CD4-positive, alpha-beta T cell treated with Interleukin-12 subunit alpha and Interleukin-12 subunit beta, for 1 hour (primary cell): ENCODE measurements around the gene CTDSPL.
"Not testable (repeated sequence)": the region's sequence is repeated elsewhere in the genome, so short reads cannot be mapped to it uniquely, and the experiment has no call there.

Experiments
- DNase-seq: peaks from one replicate; pipeline ENCODE4 v3.0.0-alpha.2; 2020

CTDSPL gene, protein sequence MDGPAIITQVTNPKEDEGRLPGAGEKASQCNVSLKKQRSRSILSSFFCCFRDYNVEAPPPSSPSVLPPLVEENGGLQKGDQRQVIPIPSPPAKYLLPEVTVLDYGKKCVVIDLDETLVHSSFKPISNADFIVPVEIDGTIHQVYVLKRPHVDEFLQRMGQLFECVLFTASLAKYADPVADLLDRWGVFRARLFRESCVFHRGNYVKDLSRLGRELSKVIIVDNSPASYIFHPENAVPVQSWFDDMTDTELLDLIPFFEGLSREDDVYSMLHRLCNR

DNA sequence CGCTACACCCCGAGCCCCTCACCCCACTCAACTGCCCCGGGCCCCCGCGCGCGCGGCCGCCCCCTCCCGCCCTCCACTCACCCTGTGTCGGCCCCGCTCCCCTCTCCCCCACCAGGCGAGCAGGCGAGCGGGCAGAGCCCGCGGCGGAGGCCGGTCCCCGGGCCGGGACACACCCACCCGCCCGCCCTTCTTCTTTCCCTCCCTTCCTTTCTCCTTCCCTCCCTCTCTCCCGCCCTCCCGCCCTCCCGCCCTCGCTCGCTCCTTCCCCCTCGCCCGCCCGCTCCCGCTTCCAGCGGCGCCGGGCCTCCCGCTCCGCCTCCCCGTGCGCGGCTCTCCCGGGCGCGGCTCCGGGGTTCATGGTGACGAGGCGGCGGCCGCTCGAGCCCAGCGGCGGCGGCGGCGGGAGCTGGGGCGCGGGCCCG is at the start of gene CTDSPL:
CTDSPL (plus strand) TSS at position 261 of the 422 bp plus-strand sequence. CDS start 320 bp downstream, outside the sequence.
- DNase-seq = no peak

DNA sequence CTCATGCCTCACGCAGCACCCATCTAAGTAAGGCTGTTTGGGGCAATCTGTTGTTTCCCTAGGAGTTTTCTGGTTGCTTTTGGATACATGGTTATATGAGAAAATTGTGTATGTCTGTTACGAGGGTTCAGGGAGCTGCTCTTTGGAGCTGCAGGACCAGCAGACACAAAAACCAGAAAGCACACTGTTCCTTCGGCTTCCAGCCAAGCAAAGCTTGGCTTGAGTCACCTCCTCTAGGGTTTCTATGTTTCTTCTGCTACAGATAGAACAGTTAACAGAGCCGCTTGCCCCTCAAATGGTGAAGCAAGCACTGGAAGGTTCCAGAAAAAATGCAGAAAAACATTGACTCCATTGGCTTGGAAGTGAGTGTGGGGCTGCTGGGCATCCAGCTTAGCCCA is 49.2 kb upstream of the CTDSPL start:
- no peak for DNase-seq

DNA sequence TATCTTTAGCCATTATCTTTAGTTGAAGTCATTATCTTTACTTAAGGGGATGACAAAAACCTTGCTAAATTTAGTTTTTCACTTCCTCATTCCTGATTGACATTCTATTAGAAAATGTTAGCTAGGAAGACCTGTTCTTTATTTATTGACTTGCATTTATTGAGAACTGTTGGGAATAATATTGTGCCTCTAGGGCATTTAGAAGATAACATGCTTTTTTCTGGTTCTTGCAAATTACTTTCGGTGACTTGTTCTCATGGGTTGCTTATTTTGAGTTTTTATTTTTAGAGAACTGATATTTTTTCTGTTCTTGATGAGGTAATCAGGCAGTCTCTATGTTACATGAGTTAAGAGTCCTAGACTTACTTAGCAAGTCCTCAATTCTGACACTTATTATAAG is 48.3 kb upstream of the CTDSPL start:
- no peak for DNase-seq

DNA sequence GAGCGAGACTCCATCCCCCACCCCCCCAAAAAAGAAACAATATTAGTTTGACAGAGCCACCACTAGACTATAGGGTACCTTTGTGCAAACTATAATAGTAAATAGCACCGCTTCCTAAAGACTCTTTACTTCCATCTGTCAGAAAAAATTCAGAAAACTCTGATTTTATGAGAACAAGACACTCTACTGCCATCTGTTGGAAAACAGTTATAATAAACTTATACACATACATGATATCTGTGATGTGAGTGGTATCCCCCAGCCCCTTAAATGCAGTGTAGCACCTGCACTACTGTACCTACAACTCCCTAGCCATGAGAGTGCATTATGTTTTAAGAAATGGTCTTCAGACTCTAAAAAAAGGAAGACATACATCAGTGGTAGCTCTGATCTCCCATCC is 47.1 kb upstream of the CTDSPL start:
- no peak for DNase-seq

DNA sequence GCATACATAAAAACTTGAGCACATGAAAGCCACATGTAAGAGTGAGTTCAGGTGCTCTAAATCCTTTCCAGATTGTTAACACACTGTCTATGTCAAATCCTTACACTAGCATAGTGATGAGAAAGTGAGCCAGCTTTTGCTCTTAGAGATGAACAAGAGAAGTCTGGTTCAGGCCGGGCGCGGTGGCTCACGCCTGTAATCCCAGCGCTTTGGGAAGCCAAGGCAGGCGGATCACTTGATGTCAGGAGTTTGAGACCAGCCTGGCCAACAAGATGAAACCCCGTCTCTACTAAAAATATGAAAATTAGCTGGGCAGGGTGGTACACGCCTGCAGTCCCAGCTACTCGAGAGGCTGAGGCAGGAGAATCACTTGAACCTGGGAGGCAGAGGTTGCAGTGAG is 46.5 kb upstream of the CTDSPL start:
- DNase-seq = not testable (repeated sequence)

DNA sequence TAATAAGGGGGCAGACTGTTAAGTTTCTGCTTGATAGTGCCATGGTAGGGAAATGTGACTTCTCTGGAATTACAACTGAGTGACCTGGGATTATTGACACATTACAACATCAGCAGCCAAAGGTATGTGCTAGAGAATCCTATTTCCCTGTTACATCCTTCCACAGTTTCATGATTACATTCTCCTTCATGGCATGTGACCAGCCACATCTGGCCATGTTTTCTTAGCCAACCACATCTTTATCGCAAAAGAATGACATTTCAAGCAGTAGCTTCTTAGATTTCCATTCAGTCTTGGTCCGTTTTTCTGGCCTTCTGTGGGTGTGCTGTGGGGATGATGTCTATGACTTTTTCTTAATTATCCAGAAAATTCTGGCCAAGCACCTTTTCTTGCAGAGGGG is 45.4 kb upstream of the CTDSPL start:
- DNase-seq = no peak

DNA sequence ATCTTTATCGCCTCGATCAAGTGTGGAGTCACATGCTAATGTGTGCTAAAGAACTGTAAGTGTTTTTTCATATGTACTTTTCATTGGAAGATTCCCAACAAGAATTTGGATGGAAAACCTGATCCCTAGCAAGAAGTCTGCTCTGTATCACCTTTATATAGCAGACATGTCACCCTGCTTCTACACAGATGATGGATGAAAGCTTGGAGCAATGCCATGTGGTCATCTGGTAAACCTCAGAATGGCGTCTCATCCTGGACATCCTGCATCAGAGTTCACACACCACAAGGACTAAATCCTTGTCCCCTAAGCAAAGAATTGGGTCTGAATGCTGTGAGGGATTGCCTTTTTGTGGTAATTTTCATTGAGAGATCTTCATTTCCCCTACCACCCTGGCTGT is 42.1 kb upstream of the CTDSPL start:
- DNase-seq = no peak

DNA sequence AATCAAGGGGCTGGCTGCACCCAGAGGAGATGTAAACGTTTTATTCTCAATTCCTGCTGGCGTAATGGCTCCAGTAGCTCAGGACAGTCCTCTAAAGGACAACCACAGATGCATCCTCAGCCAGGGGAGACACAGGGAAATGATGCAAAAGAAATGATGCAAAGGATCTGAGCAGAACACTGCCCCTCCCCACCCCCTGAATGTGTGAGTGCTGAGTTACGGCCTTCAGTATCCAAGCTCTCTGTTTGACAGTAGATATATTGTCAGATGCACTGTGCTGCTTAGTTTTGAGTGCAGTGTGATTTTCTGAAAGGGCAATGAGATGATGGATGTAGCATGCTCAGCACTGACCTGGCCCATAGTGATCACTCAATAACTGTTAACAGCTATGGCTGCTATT is 41.4 kb upstream of the CTDSPL start:
- DNase-seq = no peak

DNA sequence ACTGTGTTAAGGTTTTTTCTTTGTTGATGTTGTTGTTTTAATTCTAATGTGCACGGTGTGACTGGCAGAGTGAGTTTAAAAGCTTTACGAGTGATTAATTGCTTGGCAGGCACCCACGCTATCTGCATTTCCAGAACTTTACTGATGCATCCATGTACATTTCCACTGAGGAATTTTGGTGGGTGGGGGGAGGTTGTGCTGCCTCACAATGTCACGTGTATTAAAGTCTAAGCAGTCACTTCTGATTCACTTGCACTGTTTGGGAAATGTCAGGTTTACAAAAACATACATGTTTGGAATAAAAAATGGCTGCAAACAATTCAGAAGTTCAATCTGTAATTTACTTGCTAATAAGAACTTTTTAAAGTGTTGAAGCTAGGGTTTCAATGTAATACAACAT is 38.5 kb upstream of the CTDSPL start:
- no peak for DNase-seq

DNA sequence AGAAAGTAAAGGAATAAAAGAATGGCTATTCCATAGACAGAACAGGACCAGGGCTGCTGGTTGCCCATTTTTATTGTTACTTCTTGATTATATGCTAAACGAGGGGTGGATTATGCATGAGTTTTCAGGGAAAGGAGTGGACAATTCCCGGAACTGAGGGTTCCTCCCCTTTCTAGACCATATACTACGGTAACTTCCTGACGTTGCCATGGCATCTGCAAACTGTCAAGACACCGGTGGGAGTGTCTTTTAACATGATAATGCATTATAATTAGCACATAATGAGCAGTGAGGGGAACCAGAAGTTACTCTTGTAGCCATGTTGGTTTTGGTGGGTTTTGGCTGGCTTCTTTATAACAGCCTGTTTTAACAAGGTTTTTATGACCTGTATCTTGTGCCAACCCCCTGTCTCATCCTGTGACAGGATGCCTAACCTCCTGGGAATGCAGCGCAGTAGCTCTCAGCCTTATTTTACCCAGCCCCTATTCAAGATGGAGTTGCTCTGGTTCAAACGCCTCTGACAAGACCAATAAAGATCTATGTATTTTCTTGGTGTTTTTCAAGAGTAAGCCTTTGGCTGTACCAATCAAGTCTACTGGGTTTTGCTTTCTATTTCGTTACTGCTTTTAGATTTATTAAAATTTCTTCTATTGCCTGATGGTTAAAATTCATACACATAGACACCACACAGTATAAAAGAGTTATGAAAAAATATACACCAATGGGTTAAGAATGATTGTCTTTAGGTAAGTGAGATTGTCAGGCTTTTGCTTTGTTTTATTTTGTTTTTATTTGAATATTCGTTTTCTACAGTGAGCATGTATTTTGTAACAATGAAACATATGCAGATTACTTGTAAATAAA is 37.4 kb upstream of the CTDSPL start:
- no peak for DNase-seq

DNA sequence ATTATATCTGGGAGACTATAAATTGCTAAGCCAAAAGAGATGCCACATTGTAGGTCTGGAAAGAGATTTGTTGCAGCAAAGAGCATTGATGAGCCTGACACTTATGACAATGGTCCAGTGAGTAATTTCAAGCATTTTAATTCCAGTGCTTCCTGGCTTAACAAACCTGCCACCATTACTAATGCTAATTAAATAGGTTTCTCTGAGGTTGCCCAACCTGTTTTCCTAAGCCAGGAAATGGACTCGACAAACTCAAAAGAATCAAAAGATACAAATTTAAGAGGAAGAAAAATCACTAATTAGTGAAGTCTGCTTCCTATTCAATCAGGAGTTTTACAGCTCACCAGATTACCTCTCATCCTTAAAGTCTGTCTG is 36.7 kb upstream of the CTDSPL start:
- DNase-seq = no peak

DNA sequence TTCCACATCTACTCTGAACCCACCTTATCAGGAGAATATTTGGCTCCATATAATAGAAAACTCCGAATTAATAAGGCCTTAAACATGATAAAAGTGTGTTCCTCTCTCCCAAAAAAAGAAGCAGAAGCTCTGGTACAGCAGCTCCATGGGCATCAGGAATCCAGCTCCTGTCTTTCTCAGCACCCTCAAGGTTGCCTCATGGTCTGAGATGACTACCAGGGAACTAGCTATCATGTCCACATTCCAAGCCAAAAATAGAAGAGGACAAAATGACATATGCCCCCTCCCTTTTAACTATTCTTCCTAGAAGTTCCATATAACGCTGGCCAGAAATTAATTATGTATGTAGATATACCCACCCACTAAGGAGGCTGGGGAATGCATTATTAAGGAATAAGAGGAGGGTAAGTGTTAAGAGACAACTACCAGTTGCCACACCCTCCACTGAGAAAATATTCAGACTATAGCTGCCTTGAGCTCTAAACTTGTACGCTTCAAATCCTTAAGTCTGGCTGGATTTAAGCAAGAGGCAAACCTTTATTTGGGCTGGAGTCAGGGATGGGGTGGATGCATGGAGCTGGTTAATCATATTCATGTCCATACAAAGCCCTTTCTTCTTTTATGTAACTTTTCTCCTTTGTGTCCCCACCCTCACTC is 35.8 kb upstream of the CTDSPL start:
- DNase-seq = no peak

DNA sequence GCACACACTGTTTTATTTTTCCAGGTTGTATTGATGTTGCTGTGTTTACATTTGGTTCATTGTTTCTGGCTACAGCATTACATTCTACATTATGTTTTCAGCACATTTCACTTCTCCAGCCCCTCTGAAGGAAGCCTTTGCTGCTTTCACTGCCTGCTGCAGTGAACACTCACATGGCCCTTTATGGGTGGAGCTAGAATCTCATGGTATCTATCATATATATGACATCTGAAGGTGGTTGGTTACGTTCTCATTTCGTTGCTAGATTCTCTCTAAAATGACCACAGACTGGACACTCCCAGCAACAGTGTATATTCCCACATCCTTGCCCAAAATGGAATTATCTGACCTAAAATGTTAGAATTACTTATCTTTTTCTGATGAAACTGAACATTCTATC is 35.2 kb upstream of the CTDSPL start:
- no peak for DNase-seq

DNA sequence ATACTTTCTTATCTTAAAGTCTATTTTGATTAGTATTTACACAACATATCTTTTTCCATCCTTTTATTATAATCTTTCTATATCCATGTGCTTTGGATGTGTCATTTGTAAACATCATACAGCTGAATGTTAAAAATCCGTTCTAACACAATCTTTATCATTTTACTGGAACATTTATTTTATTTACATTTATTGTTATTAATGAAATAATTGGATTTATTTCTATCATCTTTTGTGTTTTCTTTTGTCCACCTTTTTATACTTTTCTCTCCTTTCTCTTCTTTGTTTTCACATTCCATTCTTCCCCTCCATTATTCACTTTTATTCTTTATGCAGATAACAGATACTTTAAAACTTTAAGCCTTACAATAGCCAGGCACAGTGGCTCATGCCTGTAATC is 34.7 kb upstream of the CTDSPL start:
- no peak for DNase-seq

DNA sequence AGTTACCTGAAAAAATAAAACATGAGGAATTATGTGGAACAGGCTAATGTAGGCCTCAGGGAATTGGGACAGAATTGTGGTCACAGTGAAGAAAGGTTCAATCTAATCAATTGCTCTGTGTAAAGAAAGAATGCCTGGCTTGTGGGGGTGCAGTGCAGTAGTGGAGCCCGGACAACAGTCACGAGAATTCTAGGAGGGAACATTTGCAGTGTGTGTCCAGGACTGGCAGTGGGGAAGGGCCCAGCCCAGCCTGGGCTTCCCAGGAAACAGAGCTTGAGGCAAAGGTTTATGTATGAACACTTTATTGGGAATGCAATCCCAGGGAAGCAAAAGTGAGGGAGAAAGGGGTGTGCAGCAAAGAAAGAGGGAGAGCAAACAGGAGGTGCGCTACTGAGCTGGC is 29.2 kb upstream of the CTDSPL start:
- no peak for DNase-seq

DNA sequence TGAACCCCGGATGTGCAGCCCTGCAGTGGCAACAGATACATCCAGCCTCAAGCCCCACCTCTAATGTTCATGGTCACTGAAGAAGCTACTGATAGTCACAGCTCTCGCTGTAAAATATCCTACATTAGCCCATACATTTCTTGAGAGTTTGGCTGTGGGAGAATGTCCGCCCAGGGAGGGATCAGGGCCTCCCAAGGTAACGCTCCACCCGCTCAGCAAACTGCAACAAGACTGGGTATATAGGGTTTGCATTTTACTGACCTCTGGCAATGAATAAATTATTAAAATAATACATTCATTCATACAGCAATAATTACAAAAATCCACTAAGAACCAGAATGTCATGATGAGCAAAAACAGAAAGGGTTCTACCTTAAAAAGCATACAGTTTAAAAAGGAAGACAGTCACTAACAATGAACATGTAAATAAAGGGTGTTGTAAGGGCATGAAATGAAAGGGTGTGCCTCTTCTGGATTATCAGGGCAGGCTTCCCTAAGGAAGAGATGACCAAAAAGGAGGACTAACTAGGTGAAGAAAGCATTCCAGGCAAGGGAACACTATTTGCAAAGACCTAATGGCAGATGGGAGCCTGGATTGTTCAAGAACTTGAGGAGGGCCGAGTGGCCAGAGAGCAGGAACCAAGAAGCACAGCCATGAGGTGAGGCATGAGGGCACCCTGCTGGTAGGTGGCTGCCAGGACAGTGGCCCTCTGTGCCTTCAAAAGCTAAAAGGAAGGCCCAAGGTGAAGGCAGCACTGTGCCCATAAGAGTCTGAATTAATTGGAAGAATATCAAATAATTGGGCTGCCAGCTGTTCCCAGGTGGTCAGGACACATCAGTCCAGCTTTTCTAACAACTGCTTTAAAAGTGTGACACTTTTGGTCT is 28.1 kb upstream of the CTDSPL start:
- DNase-seq = no peak

DNA sequence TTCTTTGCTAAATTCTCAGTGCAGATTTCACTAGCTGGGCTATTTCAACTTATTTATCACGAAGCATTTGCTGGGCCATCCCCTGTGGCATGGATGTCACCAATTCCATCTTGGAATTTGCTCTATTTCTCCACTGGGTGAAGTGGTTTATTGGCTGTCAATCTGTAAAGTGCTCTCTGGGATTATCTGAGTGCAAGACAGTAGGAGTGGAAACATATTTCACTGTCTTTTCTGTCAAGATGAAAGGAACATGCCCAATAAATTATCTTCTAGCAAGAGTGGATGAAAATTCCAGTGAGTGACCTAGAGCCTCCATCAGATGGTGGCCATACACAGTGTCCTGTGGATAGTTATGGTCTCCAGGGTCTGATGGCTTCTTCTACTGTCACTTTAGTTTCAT is 25.1 kb upstream of the CTDSPL start:
- no peak for DNase-seq

DNA sequence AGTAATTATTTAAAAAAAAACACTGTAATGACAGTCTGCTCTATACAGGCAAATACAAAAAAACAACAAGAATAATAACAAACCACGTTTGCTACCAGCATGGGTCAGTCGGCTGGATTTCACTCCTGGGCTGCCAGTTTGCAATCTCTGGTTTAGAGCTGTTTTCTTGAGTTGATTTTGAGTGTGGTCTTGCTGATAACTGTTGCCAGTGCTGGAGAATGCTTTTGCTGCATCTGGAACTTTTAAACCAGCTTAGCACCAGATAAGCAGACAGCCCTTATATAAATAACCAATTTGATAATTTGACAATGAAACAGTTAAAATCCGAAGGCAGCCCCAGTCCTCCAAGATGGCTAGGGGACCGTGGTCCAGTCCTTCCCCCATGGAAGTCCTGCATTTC is 14.0 kb upstream of the CTDSPL start:
- DNase-seq = no peak

DNA sequence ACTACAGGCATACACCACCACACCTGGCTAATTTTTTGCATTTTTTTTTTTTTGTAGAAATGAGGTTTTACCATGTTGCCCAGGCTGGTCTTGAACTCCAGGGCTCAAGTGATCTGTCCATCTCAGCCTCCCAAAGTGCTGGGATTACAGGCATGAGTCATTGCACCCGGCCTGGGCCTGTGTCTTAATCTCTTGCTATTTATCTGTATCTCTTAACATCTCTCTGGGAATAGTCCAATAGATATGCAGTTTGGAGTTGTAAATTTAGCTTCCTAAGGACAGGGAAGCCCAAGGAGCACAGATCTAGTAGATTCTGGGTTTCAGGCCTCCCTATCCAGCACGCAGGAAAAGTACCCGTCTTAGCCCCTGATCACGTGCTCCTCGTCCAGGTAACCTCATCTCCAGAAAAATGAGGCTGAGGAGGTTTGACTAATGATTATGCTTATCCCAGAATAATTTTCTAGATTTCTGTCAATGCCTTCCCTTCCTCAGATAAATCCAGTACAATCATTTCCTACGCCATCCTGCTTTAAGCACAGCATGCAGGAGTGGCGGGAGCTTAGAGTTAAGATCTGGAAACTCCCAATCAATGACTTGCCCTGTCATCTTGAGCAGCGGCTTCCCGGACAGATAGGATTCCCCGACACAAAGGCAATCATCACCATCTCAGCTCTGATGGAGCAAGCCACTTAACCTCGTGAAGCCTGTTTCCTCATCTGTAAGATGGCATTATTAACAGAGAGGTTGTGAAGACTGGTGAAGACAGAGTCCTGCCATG is 12.3 kb upstream of the CTDSPL start:
- DNase-seq = no peak

DNA sequence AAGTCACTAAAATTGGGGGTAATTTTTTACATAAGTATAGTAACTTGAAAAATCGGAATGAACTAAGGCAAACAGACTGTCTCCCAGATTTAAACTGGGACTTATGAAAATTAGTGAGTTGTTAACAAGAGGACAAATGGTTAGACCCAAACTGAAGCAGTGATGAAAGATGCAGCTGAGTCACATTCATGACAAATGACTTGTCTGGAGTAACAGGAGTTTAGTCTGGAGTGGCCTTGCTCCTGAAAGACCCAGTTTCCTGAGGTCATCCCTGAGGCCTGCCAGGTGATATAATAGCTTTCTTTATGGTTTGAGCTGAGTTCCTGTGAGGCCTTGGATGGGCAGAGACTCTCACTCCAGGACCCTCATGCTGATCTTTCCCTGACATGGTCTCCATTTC is 9.6 kb upstream of the CTDSPL start:
- DNase-seq = no peak

DNA sequence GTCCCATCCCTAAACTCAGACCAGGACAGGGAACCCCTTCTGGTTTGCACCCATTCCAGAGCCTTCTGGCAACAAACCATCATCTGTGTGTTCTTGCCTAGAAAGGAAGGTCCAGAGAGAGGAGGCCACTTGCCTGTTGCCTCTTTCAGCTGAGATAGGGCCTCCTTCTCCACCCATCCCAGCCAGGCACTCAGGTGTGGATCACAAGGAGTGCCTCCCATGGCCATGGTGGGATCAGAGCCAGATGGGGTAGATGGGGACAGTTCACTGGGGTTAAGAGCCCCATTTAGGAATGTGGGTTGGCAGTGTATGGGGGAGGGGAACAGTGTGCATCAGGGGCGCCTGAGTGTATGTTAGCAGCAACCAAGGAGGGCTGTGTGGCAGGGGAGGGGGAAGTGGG is 8.9 kb upstream of the CTDSPL start:
- DNase-seq = no peak
